Measurements from ENCODE around the gene MT1E.
"Not testable (repeated sequence)": the region's sequence is repeated elsewhere in the genome, so short reads cannot be mapped to it uniquely, and the experiment has no call there.

Gene MT1E

DNA sequence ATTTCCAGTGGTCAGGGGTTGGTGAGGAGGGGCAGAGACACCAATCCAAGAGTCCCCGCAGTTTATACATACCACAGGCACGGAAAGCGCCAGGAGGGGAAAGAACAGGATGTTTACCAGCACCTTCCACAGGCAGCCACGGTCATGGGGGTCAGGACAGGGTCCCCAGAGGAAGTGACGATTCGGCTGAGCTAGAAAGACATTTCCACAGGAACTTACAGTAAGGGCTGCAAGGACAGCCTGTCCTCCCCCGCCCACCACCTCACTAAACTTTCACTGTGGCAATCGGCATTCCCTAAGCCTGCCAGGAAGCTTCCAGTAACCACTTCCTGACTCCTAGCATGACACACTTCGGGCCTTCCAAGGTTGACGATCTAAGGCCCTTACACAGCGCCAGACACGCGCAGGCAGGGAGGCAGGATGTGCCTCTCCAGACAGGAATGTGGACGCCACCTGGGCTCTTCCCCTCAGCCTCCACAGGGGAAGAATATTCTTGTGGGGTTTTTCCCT is 18.4 kb upstream of the MT1E start:
- DNase-seq (ENCODE audit: low spot score), result no peak

DNA sequence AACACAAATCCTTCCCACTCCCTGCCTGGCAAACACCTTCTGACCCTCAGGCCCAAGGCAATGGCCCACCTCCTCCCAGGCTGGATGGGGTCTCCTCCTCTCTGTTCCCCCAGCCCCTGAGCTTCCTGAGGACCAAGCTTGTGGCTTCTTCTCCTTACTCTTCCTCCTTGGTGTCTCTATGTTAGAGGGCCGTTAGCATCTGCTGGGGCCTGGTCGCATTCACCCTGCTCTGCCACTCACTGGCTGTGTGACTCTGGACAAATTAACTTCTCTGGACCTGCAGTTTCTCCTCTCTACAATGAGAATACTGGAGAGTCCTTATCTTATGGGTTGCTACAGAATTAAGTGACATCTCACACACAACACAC is 17.9 kb upstream of the MT1E start:
- no peak for DNase-seq (ENCODE audit: low spot score)

DNA sequence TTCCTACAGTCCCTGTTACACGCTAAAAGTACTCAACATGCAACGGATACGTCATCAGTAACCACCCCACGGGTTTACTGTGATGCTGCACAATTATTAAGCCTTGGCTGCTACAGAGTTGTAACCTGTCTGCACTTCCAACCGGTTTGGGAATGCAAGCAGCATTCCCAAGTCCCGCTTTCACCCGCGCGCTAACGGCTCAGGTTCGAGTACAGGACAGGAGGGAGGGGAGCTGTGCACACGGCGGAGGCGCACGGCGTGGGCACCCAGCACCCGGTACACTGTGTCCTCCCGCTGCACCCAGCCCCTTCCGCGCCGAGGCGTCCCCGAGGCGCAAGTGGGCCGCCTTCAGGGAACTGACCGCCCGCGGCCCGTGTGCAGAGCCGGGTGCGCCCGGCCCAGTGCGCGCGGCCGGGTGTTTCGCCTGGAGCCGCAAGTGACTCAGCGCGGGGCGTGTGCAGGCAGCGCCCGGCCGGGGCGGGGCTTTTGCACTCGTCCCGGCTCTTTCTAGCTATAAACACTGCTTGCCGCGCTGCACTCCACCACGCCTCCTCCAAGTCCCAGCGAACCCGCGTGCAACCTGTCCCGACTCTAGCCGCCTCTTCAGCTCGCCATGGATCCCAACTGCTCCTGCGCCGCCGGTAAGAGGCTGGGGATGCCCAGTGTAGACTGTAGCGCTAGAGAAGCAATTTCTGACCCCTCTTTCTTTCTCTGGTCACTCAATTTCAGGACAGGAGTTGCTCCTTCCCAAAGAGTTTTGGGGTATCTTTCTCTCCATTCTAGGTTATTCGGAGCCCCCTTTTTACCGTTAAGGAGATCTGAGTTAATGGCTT is 17.3 kb upstream of the MT1E start, which contains the start of gene MT2A:
Gene MT2A (plus strand): TSS at position 542 of the 833 bp plus-strand sequence. CDS start 72 bp downstream, at position 614.
- peak; percentile 85 for DNase-seq (ENCODE audit: low spot score)

DNA sequence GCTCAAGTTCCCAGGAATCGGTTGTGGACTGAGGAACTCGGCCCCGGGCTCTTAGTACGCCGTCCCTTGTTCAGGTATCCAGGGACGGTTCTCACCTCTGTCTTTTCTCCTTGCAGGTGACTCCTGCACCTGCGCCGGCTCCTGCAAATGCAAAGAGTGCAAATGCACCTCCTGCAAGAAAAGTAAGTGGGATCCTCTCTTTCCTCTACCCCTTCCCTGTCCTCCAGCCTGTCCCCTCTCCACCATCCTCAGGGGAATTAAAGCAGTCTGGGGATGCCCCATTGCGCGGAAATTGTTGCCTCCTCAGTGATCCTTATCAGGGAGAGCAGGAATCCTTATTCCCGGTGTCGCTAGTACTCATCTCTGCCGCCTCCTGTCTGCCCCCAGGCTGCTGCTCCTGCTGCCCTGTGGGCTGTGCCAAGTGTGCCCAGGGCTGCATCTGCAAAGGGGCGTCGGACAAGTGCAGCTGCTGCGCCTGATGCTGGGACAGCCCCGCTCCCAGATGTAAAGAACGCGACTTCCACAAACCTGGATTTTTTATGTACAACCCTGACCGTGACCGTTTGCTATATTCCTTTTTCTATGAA is 16.6 kb upstream of the MT1E start:
- DNase-seq (ENCODE audit: low spot score), result no peak

DNA sequence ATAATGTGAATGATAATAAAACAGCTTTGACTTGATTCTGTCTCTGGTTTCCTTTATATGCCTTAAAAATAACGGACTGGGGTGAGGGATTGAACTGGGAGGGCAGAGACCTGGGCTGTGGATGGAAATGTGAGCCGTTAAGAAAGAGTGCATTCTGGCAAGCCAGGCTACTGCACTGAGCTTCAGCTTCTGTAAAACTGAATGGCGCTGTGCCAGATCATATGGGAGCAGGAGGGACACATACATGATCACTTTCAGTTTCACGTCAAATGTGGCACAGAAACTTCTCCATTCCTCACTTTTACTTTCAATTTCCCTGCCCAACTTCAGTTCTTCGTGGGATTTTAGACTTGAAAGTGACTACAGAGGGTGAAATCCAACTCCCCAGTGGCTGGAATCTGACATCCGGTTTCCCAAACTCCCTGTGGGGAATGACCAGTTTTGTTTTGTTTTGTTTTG is 16.1 kb upstream of the MT1E start:
- peak; percentile 73 for DNase-seq (ENCODE audit: low spot score)

DNA sequence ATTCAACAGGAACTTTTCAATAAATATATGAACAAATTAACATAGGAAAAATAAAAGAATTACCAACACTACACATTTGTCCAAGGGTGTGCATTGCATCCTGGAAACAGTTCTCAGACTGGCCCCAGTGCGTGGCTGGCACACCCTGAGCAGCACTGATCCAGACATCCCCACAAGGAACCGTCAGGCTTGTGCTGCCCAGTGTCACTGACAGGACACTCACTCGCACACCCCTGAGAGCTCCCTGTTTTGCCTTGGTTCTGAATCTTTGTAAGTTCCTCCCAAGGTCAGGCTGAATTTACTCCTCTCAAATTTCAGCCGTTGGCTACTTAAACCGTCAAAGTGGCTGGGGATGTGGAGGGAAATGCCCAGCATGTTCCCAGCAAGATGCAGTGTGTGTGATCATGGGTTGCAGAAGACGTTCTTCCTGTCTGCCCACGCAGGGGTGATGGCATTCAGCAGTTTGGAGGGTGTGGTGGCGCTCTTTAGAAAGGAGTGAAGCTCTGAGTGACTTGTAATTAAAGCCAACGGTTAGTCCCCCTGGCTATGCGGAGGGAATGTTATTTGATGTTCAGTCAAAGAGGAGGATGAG is 15.5 kb upstream of the MT1E start:
- DNase-seq (ENCODE audit: low spot score), result peak; percentile 57

DNA sequence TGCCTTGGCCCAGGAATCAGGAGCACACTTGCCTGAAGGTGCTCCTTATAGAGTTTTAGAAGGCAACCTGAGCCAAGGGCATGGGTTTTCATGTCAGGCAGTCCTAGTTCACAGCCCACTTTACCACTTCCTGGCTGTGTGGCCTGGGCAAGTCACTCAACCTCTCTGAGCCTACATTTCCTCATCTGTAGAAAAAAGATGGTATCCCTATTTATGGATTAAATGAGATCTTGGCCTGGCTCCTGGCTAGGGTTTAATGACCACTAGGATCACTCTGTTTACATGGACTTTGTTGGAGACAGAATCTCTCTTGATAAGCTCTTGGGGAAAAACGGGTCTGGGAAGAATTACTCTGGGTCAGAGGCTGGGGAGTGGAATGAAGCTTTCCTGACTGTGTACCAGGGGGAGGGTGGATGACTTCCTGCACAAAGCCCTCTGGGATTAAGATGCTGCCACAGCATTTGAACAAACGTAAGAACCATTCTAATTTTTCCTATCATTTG is 14.9 kb upstream of the MT1E start:
- DNase-seq (ENCODE audit: low spot score), result peak; percentile 23

DNA sequence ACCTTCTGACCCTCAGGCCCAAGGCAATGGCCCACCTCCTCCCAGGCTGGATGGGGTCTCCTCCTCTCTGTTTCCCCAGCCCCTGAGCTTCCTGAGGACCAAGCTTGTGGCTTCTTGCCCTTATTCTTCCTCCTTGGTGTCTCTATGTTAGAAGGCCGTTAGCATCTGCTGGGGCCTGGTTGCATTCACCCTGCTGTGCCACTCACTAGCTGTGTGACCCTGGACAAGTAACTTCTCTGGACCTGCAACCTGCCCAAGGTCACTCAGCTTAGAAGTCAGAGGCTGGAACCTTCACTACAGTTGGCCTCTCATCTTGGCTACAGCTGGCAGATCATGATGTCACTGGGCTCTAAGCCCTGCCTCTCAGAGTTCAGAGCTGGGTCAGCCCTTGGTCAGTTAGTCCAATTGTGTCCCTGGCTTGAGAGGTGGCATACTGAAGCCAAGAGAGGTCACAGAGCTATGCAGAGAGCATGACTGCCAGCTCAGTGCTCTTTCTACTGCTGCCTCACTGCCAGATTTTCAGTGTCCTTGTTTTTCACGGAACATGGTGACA is 14.2 kb upstream of the MT1E start:
- DNase-seq (ENCODE audit: low spot score), result no peak

DNA sequence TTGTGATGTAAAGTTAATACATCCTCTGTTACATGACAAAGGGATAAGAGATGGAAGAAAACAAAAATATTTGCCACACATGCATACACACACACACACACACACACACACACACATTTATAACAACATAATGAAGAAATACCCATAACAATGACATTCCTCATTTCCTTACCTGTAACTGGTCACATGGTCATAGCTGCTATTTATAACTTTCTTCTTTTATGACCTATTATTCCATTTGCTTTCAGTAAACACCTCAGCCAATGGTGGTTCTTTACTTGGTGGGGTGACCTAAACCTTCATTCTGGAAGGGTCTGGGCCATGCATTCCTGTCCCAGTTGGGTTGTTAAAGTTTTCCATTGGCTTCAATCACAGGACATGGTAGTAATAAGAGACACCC is 11.9 kb upstream of the MT1E start:
- DNase-seq (ENCODE audit: low spot score), result no peak

DNA sequence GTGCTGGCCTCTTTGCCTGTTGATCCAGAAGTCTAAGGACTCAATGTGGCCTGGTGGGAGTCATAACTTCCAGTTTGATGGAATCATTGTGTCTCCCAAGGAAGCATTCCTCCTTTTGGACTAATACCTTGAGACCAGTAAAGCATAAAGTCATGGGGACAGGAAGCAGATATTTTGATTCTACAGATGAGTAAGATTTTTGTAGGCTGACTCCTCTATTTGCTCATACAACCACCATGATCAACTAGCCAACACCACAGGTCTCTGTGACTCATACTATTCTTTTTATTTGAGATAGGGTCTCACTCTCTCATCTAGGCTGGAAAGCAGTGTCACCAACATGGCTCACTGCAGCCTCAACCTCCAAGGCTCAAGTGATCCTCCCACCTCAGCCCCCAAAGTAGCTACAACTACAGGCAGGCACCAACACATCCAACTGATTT is 11.0 kb upstream of the MT1E start:
- DNase-seq (ENCODE audit: low spot score), result no peak

DNA sequence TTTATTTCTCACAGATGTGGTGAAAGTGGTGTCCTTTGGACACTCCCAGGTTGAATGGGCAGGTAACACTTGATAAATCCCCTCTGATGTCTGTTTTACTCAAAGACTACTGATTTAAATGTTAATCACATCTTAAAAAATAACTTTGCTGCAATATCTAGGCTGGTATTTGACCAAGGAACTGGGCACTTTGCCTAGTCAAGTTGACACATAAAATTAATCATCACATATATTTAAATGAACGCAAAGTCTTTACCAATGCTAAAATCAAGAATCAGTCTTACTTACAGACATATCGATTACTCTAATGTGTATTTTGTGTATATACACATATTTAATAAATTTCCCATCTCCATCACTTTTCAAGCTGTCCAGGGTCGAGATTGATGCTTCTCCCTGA is 10.2 kb upstream of the MT1E start:
- no peak for DNase-seq (ENCODE audit: low spot score)

DNA sequence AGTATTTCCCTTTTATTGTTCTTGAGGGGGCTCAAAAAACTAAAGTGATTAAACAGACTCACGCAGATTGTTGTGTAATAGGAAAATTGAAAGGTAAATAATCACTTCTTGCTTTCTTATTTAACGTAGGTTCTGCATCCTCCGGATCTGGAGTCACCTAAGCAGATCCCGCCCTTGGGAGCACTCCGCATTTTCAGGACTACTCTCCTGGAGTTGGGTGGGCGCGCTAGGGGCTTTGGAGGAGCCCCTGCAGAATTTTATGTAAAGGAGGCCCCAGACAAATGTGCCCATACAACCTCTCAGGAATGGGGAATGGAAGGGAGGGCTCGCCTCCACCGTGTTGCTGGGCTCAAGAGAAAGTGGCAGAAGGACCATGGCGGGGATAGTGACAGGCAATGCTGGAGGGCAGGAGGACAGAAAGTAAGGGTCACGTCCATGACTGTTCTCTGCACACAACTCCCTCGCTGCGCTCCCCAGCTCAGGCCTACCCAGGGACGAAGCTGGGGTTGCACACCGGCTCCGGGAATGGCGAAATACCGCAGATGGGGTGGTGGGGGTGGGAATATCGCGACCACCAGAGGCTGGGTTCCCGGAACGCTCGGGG is 8.9 kb upstream of the MT1E start:
- DNase-seq (ENCODE audit: low spot score), result no peak

DNA sequence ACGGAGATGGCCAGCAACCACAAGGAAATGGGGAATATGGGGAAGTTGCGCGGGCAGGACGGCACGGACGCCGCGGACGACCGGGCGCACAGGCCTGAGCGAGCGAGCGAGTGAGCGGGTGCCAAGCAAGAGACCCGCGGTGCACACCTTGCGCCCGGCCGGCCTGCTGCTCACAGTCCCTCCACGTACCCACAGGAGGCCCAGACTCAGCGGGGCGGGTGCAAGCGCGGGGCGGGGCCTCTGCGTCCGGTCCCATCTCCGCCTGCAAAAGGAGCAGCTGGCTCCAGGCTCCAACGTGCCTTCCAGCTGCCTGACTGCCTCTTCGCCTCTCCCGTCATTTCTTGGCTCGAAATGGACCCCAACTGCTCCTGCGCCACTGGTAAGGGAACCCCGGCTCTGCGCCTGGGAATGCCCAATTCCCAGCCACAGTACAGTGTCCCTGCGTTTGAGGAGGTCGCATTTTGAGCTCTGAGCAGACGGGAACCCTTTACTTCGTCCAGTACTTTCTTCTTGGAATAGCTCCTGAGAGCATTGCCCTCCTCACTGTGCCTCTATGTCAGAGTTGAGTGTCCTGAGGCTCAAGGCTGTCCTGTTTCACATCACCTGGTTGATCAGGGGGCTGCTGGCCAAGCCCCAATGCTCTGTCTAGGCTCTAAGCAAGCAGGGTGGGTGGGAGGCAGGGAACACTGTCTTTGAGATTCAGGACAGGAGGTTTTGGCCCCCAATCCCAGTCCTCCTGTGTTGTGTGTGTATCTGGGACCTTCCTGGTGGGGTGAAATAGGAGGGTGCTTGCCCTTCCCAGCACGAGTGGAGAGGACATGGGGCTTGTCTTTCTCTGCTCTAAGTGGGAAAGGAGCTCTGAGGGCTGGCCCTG is 8.1 kb upstream of the MT1E start:
- DNase-seq (ENCODE audit: low spot score), result peak; percentile 43

DNA sequence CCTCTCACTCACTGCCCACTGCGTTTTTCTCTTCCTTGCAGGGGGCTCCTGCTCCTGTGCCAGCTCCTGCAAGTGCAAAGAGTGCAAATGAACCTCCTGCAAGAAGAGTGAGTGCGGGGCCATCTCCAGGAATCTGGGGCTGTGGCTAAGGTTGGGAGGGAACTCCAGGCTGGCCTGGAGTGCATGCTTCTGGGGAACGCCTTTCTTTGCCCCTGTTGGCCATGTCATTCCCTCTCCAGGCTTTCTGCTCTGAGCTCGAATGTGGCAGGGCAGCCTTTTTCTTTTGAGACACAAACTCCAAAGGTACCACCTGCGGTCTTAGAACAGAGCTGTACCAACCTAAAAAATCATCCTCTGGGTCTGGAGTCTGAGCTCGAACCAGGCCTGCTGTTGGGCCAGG is 7.4 kb upstream of the MT1E start:
- no peak for DNase-seq (ENCODE audit: low spot score)

DNA sequence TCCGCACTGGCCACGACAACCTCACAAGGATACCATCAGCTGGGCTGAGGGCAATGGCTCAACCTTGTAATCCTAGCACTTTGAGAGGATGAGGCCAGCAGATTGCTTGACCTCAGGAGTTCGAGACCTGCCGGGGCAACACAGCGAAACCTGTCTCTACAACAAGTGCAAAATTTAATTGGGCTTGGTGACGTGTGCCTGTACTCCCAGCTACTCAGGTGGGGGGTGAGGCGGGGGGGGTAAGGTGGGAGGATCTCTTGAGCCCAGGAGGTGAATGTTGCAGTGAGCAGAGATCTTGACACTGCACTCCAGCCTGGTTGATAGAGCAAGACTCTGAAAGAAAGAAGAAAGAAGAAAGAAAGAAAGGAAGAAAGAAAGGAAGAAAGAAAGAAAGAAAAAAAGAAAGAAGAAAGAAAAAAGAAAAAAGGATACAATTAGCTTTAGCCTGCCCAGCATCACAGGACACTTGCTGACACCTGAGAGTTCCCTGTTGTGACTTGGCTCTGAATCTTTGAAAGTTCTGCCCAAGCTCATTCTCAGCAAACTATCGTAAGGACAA is 5.2 kb upstream of the MT1E start:
- DNase-seq (ENCODE audit: low spot score), result no peak

DNA sequence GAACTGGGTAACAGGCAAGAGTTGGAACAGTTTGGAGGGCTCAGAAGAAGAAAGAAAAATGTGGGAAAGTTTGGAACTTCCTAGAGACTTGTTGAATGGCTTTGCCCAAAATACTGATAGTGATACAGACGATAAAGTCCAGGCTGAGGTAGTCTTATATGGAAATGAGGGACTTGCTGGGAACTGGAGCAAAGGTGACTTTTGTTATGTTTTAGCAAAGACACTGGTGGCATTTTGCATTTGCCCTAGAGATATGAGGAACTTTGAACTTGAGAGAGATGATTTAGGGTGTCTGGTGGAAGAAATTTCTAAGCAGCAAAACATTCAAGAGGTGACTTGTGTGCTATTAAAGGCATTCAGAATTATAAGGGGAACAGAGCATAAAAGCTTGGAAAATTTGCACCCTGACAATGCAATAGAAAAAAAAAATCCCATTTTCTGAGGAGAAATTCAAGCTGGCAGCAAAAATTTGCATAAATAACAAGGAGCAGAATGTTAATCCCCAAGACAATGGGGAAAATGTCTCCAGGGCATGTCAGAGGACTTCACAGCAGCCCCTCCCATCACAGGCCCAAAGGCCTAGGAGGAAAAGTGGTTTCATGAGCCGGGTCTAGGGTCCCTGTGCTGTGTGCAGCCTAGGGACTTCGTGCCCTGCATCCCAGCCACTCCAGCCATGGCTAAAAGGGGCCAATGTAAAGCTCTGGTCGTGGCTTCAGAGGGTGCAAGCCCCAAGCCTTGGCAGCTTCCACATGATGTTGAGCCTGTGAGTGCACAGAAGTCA is 3.7 kb upstream of the MT1E start:
- not testable (repeated sequence) for DNase-seq (ENCODE audit: low spot score)

DNA sequence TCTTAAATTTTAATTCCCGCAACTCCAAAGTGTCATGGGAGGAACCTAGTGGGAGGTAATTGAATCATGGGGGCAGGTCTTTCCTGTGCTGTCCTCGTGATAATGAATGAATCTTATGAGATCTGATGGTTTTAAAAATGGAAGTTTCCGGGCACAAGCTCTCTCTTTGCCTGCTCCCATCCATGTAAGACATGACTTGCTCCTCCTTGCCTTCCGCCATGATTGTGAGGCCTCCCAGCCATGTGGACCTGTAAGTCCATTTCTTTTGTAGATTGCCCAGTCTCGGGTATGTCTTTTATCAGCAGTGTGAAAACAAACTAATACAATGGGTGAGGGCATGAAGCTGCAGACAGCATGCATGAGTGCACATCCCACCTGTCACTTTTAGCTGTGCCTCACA is 2.4 kb upstream of the MT1E start:
- not testable (repeated sequence) for DNase-seq (ENCODE audit: low spot score)

DNA sequence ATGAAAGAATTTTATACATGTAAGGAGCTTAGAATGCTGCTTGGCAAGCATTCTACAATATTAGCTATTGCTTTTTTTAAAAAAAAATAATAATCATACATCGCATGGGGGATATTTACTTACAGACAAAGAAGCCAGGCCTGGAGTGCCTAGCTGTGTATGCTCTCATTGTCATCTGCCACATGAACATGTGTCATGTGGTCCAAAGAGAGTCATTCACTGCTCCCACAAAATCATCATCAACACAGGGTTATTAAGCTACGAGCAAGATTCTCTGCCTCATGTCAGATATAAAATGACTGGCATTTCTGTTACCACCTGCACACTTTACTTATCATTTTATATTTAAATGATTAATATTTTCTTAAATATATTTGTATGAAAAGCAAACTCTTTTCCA is 1.9 kb upstream of the MT1E start:
- no peak for DNase-seq (ENCODE audit: low spot score)

DNA sequence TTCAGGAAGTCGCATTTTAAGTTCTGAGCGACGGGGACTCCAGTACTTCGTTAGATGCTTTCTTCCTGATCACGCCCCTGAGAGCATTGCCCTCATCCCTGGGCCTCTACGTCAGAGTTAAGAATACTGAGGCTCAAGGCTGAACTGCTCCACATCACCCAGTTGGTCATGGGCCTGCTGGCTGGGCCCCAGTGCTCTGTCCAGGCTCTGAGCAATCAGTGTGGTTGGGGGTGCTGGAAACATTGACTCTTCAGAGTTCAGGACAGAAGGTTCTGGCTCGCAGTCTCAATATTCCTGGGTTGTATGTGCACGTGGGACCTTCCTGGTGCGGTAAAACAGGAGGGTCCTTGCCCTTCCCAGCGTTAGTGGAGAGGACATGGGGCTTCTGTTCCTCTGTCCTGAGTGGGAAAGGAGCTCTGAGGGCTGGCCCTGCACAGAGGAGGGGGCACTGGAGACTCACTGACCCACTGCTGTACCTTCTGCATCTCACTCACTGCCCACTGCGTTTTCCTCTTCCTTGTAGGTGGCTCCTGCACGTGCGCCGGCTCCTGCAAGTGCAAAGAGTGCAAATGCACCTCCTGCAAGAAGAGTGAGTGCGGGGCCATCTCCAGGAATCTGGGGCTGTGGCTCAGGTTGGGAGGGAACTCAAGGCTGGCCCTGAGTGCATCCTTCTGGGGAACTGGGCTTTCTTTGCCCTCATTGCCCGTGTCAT is 518 bp downstream of the MT1E start:
- no peak for DNase-seq (ENCODE audit: low spot score)
